ENCODE measurements around the gene MID2.
"Not testable (repeated sequence)": the region's sequence is repeated elsewhere in the genome, so short reads cannot be mapped to it uniquely, and the experiment has no call there.

The MID2 gene

GRCh38 chrX:107840971-107841370, 15.3 kb downstream of the MID2 start:
- DNase-seq (ENCODE audit: low read depth in 2 of 2), result no peak

DNA sequence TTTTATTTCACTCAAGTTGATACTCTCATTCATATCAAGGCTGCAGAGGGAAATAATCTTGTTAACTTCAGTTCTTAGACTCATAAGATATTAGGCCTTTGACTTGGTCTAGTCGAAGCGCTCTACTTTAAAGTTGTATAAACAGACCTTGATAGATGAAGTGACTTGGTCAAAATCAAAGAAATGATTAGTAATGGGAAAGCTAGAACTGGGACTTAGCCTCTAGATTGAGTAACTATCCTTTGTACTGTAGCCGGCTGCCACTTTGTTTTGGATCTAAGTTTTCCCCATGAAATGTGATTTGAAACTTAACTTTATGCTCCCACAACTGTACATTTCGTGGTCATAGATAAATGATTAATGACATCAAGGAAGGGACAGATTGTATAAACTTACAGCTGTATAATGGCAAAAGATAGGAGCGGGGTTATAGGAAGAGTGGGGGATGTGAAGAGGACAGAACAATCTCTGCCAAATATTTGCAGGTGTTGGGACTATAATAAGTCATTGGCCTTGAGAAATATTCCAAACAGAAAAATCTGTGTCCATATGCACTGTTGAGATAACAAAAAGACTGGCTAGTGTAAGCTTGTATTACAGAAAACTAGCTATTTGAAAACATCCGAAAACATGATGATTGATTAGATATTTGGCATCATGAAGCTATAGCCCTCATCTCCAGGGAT, 17.2 kb downstream of the MID2 start:
- DNase-seq (ENCODE audit: low read depth in 2 of 2), result no peak

GRCh38 chrX:107845625-107846024, 20.0 kb downstream of the MID2 start:
- DNase-seq (ENCODE audit: low read depth in 2 of 2), result peak in 1 of 2 donors; percentile 9

DNA sequence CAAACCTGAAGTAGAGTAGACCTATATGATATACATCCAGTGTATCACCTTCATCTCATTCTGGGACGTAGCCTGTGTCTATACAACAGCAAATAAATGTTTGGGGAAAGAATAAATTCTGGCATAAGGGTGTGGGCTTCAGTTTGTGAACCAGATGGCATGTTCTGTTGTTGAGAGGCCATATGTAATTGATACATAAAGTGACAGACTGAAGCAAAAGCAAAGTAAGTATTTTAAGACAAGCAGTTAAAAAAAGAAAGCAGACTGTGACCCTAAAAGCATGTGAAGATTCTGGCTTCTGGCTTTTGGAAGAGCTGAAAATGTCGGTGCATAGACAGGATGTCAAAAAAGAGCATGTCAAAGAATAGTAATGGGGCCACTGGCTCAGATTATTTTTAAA, 22.9 kb downstream of the MID2 start:
- DNase-seq (ENCODE audit: low read depth in 2 of 2), result no peak

DNA sequence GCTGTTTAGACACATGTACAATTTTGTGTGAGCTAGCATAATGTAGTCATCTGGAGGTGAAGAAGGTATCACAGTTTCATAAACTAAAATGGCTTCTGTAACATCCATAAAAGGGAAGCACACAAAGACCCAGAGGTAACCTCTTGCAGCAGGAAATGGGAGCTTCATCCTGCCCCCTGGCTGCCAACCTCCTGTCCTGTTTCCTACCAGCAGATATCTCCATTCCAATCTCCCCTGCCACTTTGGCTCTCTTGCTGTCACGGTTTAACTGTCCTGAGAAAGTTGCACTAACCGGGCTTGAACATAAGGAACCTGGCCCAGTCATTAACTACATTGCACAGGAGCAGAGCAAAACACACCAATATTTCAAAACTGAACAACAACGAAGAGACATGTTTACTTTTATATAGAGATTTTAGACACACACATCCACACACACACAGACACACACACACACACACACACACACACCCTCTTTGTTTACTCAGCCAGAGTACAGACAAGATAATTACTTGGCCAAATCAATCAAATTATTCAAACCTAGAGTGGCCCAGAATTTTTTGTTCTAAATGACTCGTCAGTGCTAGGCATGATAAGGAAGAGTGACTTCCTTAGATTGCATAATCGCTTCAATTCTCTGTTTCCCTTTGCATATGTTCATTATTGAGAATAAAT, 24.2 kb downstream of the MID2 start:
- DNase-seq (ENCODE audit: low read depth in 2 of 2), result no peak

DNA sequence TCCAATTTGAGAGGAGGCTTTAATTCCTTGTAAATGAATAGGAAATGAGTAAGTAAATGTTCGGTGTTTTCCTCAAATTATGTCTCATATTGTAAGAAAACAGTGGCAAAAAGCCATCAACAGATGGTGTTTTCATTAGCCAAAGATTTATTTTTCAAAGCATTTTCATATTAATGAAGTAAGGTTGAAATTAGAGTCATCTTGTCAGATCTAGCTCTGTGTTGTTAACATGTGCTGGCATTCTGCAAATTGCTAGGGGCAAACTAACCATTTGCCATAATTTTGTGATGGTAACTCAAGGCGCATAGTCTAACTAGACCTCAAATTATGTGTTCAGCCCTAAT, 24.7 kb downstream of the MID2 start:
- DNase-seq (ENCODE audit: low read depth in 2 of 2), result no peak

- no peak for DNase-seq (ENCODE audit: low read depth in 2 of 2)
Observed at GRCh38 chrX:107851215-107851614, 25.5 kb downstream of the MID2 start.

DNA sequence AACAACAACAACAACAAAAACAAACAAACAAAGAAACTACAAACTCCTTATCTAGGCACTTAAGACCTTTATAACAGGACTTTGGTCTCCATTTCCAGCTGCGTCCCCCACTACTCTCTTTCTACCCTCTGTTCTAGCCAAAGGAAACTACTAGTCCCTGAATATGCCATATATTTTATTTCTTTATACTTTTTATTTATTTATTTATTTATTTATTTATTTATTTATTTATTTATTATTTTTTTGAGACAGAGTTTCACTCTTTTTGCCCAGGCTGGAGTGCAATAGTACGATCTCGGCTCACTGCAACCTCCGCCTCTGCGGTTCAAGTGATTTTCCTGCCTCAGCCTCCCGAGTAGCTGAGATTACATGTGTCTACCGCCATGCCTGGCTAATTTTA, 26.0 kb downstream of the MID2 start:
- DNase-seq (ENCODE audit: low read depth in 2 of 2), result not testable (repeated sequence)

DNA sequence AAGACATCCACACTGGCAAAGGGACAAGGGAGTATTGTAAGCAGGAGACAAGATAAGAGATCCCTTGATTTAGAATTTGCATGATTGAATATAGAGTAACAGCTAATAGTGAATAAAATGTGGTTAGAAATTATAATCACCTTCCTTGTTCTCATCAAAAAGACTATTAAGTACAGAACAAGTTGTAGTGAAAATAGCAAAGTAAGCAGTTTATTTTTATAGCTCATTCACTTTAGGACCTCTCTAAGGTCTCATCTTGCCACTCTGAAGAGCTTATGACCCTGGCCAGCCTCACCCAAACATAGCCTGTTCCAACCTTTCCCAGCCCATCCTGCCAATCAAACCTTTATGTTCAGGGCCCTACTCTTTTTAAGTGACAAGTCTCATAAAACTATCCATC, 30.6 kb downstream of the MID2 start:
- DNase-seq (ENCODE audit: low read depth in 2 of 2), result no peak

GRCh38 chrX:107857041-107857440, 31.4 kb downstream of the MID2 start:
- DNase-seq (ENCODE audit: low read depth in 2 of 2), result not testable (repeated sequence)

GRCh38 chrX:107857837-107858236, 32.2 kb downstream of the MID2 start:
- DNase-seq (ENCODE audit: low read depth in 2 of 2), result no peak

DNA sequence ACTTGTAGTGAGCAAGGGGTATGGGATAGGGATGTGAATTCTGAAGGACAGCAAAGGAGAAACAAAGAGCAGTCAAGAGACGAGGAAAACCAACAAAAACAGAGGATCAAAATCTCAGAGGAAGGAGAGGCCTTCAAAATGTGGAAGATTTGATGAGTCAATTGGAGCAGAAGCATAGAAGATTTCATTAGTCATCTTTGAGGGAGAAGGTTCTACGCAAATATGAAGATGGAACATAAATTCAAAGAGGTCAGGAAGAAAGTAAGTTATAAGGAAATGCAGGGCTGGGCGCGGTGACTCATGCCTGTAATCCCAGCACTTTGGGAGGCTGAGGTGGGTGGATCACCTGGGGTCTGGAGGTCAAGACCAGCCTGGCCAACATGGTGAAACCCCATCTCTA, 35.4 kb downstream of the MID2 start:
- no peak for DNase-seq (ENCODE audit: low read depth in 2 of 2)

DNA sequence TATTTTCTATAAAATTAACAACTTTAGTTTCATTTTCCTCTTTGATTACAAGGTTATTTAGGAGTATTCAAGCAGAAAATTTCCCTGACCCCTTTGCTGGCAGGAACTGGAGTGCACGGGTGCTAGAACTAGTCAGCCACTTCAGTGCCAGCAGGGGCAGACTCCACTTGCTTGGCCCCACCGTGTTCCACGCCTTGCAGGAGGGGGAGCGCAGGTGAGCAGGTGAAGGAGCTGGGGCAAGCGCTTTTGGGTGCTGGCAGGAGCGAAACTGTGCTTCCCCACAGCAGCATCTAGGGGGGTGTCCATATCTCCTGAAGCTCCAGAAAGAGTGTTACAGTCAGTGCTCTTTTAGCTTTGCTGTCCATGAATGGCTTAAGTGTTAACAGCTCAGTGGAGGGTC, 45.5 kb downstream of the MID2 start:
- no peak for DNase-seq (ENCODE audit: low read depth in 2 of 2)

DNA sequence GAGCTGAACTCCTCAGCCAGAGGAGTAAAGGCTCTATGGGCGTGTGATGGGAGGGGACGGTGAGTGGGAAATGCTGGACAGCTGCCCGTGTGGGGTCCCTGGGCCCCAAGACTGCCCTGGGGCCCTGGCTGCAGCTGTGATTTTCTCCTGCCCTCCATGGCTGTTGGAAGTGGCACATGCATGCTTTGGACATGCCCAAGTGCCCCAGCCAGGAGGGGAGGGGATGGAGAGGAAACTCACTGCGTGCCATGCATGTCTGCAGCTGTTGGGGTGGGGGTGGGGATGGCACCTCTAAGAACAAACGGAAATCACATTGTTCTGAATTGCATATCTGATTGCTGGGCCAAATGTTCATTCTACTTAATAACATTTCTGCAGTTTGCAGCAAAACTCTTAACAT, 52.4 kb downstream of the MID2 start:
- no peak for DNase-seq (ENCODE audit: low read depth in 2 of 2)

DNA sequence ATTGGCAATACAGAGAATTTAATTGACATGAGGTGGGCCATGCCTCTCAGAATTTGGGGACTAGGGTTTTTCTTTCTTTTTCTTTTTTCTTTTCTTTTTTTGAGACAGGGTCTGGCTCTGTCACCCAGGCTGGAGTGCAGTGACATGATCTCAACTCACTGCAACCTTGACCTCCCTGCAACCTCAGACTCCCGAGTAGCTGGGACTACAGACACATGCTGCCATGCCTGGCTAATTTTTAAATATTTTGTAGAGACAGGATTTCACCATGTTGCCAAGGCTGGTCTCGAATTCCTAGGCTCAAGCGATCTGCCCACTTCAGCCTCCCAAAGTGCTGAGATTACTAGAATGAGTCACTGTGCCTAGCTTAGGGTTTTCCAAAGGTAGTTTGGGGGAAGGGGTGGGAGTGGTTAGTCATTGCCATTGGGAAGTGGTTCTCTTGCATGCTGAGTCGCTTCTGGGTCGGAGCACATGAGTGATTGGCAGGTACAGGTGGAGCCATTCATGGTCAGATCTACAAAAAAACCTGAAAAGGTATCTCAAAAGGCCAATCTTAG, 54.5 kb downstream of the MID2 start:
- DNase-seq (ENCODE audit: low read depth in 2 of 2), result no peak

DNA sequence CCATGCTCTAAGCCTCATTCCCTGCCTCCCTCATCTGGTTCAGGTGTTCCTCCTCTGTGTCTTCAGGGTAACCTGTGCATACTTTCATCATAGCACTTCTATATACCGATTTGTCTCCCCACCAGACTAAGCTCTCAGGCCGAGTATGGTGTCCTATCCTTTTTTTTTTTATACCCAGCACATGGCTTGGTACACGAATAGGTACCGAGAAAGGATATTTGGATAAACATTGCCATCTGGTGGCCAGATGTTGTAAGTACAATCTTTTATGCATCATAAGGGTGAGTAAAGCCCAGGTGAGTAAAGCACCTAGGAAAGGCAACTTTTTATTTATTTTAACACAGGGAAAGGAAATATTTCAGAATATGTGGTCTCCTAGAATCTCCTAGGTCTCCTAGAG, 68.4 kb downstream of the MID2 start:
- peak in 1 of 2 donors; percentile 31 for DNase-seq (ENCODE audit: low read depth in 2 of 2)

- no peak for DNase-seq (ENCODE audit: low read depth in 2 of 2)
Observed at GRCh38 chrX:107902721-107903120, 77.1 kb downstream of the MID2 start.

- DNase-seq (ENCODE audit: low read depth in 2 of 2), result no peak
Observed at GRCh38 chrX:107905366-107905765, 79.7 kb downstream of the MID2 start.

DNA sequence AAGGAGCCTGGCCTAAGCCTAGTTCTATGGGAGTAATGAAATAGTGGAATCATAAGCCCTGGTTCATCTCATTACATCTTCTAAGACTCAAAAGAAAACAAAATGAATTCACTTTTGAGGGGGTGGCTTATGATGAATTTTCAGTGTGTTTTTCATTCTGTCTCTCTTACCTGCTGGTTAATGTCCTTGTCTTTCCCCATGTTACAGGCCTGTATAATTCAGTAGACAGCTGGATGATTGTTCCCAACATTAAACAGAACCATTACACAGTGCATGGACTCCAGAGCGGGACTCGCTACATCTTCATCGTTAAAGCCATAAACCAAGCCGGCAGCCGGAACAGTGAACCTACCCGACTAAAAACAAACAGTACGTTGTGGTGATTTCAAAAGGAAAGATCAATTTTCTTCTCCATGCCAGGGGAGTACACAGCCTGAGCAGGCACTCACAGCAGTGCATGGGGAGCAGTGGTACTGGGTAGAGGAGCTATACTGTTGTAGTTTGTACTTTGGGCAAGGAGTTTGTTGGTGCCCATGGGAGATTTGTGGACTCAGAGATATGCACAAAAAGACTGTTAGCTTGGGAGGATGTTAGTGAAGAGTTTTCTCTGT, 98.6 kb downstream of the MID2 start:
- no peak for DNase-seq (ENCODE audit: low read depth in 2 of 2)

DNA sequence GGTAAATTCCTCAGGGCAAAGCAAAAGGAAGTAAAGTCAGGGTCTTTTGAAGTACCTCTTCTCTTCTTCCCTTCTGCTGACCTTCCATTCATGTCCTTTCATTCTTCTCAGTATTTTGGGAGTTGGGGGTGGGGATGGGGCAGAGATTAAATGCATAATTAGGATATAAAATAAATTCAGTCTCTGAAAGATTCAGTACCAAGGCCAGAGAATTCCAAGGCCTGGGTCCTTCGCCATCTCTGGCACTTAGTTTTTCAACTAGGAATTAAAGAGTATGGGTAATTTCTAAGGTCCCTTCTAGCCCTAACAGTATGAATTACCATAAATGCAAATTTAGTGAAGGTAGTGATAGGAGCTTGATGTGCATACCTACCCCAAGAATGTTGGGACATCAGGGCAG, 108.6 kb downstream of the MID2 start:
- no peak for DNase-seq (ENCODE audit: low read depth in 2 of 2)

DNA sequence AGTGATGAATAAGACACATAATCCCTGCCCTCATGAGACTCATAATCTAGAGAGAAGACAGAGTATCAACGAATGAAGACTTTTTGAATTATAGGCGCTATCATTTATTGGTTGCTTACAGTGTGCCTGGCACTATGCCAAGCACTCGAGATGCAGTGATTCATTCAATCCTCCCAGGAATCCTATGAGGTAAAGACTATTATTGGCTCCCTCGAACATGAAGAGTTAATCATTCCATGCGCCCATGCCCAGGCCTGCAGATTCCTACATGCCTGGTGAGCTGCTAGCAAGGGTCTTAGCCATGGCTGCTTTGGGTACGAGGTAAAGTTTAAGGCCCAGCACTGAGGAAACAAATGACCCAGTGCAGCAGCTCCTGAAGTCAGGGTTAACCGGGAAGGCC, 109.5 kb downstream of the MID2 start:
- DNase-seq (ENCODE audit: low read depth in 2 of 2), result no peak

- DNase-seq (ENCODE audit: low read depth in 2 of 2), result no peak
Observed at GRCh38 chrX:107935664-107936433, 110.2 kb downstream of the MID2 start.

GRCh38 chrX:107936434-107936730, 110.7 kb downstream of the MID2 start:
- no peak for DNase-seq (ENCODE audit: low read depth in 2 of 2)
